ENCODE results near the gene CA9.

GRCh38 chr9:35718721-35719511 is 45.2 kb downstream of the CA9 start:
- TF ChIP-seq GATA2 (IDR thresholded peaks at IDR 0.05; ENCODE audit: low read depth, low read length), result no peak
- no peak for TF ChIP-seq GATA3 (IDR thresholded peaks at IDR 0.05; ENCODE audit: low read depth, low read length)
